LNCaP clone FGC (cell line): Measurements from ENCODE around the gene PADI2.

Source experiments
- DNase-seq: peaks from one replicate; pipeline ENCODE4 v3.0.0-alpha.2; 2011; ENCODE audit warnings: low read depth
- H3K4me3 ChIP-seq: 2 replicates; pipeline ENCODE4 v1.5.1; 2011; ENCODE audit warnings: mild to moderate bottlenecking, low read depth, low read length, control low read depth
- TF ChIP-seq, protein P1 (sequence below): IDR thresholded peaks from 2 replicates; pipeline ENCODE4 v1.5.1; 2012; ENCODE audit warnings: mild to moderate bottlenecking; ENCODE audit not compliant: control insufficient read depth, insufficient read depth; ENCODE audit errors: extremely low read depth

PADI2 gene

GRCh38 chr1:17040135-17040534, 79.1 kb downstream of the PADI2 start:
- DNase-seq = no peak
- TF ChIP-seq, protein P1, sequence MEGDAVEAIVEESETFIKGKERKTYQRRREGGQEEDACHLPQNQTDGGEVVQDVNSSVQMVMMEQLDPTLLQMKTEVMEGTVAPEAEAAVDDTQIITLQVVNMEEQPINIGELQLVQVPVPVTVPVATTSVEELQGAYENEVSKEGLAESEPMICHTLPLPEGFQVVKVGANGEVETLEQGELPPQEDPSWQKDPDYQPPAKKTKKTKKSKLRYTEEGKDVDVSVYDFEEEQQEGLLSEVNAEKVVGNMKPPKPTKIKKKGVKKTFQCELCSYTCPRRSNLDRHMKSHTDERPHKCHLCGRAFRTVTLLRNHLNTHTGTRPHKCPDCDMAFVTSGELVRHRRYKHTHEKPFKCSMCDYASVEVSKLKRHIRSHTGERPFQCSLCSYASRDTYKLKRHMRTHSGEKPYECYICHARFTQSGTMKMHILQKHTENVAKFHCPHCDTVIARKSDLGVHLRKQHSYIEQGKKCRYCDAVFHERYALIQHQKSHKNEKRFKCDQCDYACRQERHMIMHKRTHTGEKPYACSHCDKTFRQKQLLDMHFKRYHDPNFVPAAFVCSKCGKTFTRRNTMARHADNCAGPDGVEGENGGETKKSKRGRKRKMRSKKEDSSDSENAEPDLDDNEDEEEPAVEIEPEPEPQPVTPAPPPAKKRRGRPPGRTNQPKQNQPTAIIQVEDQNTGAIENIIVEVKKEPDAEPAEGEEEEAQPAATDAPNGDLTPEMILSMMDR = no peak
- no peak overlapping the region for H3K4me3 ChIP-seq

GRCh38 chr1:17039522-17039921, 79.7 kb downstream of the PADI2 start:
- TF ChIP-seq, protein P1 = no peak
- H3K4me3 ChIP-seq = no peak overlapping the region
- DNase-seq = no peak

DNA sequence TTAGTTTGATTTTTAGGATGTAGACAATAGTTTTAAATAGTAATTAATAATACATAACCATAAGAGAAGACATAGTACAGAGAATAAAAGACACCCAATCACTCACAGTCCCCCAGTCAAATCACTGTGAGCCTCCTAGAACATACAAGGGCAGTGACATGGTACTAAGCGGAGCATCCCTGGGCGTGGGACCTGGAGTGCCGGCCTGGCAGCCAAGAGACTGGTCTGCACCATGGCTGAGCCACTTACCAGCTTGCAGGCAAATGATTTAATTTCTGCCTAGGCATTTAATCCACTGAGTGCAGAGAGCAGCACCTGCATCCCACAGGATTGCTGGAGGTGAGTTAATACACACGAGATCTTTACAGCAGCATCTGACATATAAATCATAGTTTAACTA, 85.8 kb downstream of the PADI2 start:
- H3K4me3 ChIP-seq = no peak overlapping the region
- TF ChIP-seq, protein P1 = no peak
- no peak for DNase-seq

DNA sequence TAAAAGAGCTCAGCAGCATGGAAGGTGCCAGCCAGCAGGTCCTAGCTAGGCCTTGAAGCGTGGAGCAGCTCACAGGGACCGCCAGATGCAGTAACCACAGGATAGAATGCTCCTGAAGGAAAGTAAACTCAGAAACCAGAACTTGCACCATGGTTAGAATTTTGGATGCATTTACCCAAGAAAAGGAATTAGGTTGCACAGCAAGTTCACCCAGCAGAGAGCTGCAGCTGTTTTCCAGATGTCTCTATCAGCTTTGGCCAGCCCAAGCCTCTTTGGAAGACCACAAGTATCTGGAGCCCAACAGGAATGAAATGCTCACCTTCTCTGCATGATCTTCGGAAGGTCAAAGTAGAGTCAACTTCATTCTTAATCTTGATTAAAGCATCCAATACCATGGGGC, 86.5 kb downstream of the PADI2 start:
- no peak overlapping the region for H3K4me3 ChIP-seq
- no peak for DNase-seq
- TF ChIP-seq, protein P1 = no peak

DNA sequence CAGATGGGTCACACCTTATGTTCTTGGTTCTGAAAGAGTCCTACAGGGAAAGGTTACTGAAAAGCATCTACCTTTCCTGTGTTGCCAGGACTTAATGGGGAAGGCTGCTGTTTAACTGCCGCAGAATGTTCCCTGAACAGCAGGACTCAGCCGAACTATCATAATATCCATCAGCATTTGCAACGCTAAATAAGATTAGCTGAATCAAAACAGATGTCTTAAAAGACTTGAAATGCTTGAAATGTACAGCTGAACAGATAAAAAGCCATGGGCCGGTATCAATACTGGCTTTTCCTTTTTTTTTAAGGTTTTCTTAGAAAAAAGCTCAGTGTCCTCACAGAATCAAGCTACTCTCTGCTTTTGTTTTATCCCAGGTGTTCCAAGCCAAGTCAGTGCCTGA, 87.8 kb downstream of the PADI2 start:
- no peak overlapping the region for H3K4me3 ChIP-seq
- TF ChIP-seq, protein P1 = no peak
- no peak for DNase-seq

DNA sequence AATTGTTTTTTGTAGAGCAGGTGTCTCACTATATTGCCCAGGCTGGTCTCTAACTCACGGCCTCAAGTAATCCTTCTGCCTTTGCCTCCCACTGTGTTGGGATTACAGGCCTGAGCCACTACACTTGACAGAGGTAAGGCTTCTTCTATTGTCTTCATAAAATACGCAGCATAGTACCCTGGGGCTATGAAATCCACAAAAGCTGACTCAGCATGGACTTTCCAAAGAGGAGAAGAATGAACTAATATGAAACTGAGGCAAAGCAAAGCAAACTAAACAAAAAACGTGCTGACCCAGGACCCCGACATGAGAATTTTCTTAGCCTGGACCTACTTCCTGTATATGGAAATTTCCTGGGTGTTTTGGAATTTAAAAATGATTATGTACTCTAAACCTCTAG, 89.0 kb downstream of the PADI2 start:
- no peak for DNase-seq

DNA sequence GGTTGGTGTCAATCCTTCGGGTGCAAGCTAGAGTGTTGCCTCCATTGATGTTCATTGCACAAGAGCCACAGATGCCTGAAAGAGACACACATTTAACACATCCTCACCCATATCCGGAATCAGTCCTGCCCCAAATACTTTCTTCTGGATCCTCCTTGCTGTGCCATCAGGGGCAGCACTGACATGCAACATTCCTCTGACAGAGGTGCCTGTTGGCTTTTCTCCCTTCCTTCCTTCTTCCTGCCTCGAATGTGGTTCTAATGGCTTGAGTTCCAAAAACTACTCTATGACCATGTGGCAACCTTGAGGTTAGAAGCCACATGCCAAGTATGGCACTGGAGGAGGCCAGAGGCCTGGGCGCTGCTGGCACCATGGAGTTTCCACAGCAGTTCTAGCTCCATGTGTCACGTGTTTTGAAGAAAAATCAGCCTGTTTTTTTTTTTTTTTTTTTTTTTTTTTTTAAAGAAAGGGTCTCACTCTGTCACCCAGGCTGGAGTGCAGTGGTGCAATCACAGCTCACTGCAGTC, 90.5 kb downstream of the PADI2 start:
- no peak overlapping the region for H3K4me3 ChIP-seq
- no peak for DNase-seq
- TF ChIP-seq, protein P1 = no peak

More for the DNA sequence above, 89.0 kb downstream of the PADI2 start:
- no peak overlapping the region for H3K4me3 ChIP-seq
- TF ChIP-seq, protein P1 = no peak
